Activated naive CD8-positive, alpha-beta T cell treated with anti-CD3 and anti-CD28 coated beads, Interleukin-2, amount 10 ng/mL, durations not matched to agents 7 days and 5 days (primary cell): ENCODE measurements around the gene OR2S2. TPM values are rescaled to one million over a fixed set of nuclear protein-coding genes. Genes with fewer than 3 reads are reported as not detected.
"Not testable (repeated sequence)": the region's sequence is repeated elsewhere in the genome, so short reads cannot be mapped to it uniquely, and the experiment has no call there.

Source experiments
- ATAC-seq: fragments of 150-1000 bp; cut with Tn5 transposase; one replicate; pipeline ENCODE4 v1.10.0; 2021; ENCODE audit warnings: low read depth, moderate library complexity
- POLR2A ChIA-PET: fragments of 350-600 bp; sonication (Branson Sonifier 250); formaldehyde crosslinking; loops from one replicate; lab custom pipeline; 2021; ENCODE audit warnings: antibody characterized with exemption; lab: Charles Lee
- DNase-seq: peaks from one replicate; pipeline ENCODE4 v3.0.0; 2021
- H3K27ac Mint-ChIP-seq: one replicate; pipeline ENCODE4 v1.8.0; 2022; ENCODE audit warnings: mild to moderate bottlenecking, mixed read lengths
- H3K27me3 Mint-ChIP-seq: one replicate; pipeline ENCODE4 v1.8.0; 2022; ENCODE audit warnings: mild to moderate bottlenecking, moderate library complexity, mixed read lengths
- H3K36me3 Mint-ChIP-seq: one replicate; pipeline ENCODE4 v1.8.0; 2021; ENCODE audit warnings: mild to moderate bottlenecking, mixed read lengths
- H3K4me1 Mint-ChIP-seq: one replicate; pipeline ENCODE4 v1.8.0; 2021; ENCODE audit warnings: mixed read lengths
- H3K4me3 Mint-ChIP-seq: one replicate; pipeline ENCODE4 v1.8.0; 2022; ENCODE audit warnings: mild to moderate bottlenecking, moderate library complexity, mixed read lengths
- H3K9me3 Mint-ChIP-seq: one replicate; pipeline ENCODE4 v1.8.0; 2021; ENCODE audit warnings: mixed read lengths
- total RNA-seq, 2 experiments: library from RNA; stranded (reverse); gene quantifications; one replicate each; pipeline ENCODE4 v1.2.3, GENCODE V29; 2021

OR2S2 gene
- total RNA-seq, 2 experiments from 2014 or later = not detected

DNA sequence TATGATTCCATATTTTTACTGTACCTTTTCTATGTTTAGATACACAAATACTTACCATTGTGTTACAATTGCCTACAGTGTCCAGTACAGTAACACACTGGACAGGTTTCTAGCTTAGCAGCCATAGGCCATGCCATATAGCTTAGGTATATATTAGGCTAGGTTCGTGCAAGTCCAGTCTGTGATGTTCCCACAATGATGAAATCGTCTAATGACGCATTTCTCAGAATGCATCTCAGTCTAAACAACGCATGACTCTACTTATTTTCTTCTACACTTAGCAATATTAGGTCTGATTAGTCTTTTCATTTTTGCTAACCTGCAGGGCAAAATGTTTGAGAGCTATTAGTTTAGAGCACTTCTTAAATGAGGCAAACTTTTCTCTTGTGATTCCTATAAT lies 22.7 kb downstream of the OR2S2 start:
- DNase-seq (no peak), ATAC-seq (no peak)
- POLR2A ChIA-PET = no interaction called here
- H3K4me3 Mint-ChIP-seq = no peak overlapping the region
- no peaks in the 10 kb centered on the region for H3K27me3 Mint-ChIP-seq
- H3K27ac Mint-ChIP-seq = no peak overlapping the region
- peaks cover 10% of the 10 kb centered on the region for H3K36me3 Mint-ChIP-seq
- peaks cover 30% of the 10 kb centered on the region for H3K4me1 Mint-ChIP-seq
- peaks cover 8% of the 10 kb centered on the region for H3K9me3 Mint-ChIP-seq

DNA sequence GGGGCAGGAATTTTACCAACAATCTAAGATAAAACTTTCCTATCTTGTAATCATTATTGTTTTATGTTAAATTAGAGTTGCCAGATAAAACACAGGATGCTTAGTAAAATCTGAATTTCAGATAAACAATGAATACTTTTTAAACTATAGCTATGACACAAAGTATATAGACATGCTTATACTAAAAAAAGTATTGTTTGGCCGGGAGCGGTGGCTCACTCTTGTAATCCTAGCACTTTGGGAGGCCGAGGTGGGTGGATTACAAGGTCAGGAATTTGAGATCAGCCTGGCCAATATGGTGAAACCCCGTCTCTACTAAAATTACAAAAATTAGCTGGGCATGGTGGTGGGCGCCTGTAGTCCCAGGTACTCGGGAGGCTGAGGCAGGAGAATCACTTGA lies 23.9 kb downstream of the OR2S2 start:
- H3K27ac Mint-ChIP-seq, ATAC-seq, H3K9me3 Mint-ChIP-seq, H3K4me3 Mint-ChIP-seq, POLR2A ChIA-PET, H3K27me3 Mint-ChIP-seq, DNase-seq: not testable (repeated sequence)
- peaks cover 10% of the 10 kb centered on the region for H3K36me3 Mint-ChIP-seq
- peaks cover 23% of the 10 kb centered on the region for H3K4me1 Mint-ChIP-seq

DNA sequence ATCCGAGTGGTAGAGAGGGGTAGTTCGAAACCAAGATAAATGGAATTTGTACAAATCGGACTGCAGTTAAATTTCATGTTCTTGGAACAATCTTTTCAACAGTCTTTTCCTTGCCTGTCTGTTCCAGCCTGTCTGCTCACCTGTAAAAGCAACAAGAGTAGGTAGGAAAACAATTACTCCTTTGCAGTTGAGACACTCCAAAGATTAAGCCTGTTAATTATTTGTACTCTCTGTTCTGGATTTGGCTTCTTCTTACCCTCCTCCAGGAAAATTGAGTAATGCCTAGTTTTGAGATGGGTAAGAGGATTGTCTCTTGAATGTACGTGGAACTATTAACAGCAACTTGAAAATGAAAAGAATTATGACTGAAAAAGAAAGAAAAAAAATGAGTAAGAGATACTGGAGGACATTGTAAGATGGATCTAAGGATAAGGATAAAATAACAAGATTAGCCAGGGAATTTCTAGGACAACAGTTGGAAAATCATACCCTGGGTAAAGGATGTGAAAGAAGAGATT lies 24.3 kb downstream of the OR2S2 start:
- H3K4me1 Mint-ChIP-seq = peaks cover 20% of the 10 kb centered on the region
- peaks cover 8% of the 10 kb centered on the region for H3K9me3 Mint-ChIP-seq
- DNase-seq = no peak
- peak overlapping the region; percentile 30 for H3K4me3 Mint-ChIP-seq
- POLR2A ChIA-PET = no interaction called here
- no peaks in the 10 kb centered on the region for H3K27me3 Mint-ChIP-seq
- H3K36me3 Mint-ChIP-seq = peaks cover 10% of the 10 kb centered on the region
- ATAC-seq = no peak
- H3K27ac Mint-ChIP-seq = peak overlapping the region; percentile 53

DNA sequence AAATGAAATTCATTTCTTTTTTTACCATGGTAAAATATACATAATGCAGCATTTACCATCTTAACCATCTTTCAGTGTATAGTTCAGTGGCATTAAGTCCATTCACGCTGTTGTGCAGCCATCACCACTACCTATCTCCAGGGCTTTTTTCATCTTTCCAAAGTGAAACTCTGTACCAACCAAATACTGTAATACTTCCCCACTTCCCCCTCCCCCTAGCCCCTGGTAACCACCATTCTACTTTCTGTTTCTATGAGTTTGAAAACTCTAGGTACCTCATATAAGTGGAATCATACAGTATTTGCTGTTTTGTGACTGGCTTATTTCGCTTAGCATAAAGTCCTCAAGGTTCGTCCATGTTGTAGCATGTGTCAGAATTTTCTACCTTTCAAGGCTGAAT lies 25.2 kb downstream of the OR2S2 start:
- H3K4me3 Mint-ChIP-seq = no peak overlapping the region
- peaks cover 17% of the 10 kb centered on the region for H3K4me1 Mint-ChIP-seq
- H3K27ac Mint-ChIP-seq = peak overlapping the region; percentile 65

DNA sequence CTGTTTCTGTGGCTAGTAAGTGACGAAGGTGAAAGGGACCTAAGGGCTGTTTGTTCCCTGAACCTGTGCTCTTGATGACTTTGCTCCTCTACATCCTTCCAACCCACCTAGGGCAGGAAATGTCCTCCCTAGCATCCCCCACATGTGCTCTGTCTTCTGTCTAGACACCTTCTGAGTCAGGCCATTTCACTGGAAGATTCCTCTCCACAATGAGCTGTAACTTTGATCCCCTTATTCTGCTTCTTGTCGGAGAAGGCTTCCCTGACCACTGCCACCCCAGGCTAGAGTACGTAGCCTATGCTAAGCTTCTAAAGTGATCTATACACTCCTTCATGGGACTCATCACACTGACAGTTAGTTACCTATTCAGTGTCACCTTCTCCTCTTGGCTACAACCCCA lies 27.0 kb downstream of the OR2S2 start:
- POLR2A ChIA-PET = no interaction called here
- ATAC-seq = no peak

More for the DNA sequence above, 25.2 kb downstream of the OR2S2 start:
- POLR2A ChIA-PET = interaction anchor here (0.6 kb wide), 1 partner anchor 13 kb away, joined by 4 read pairs; no protein-coding TSS in a partner anchor
- ATAC-seq = peak; percentile 86
- DNase-seq = no peak
- Mint-ChIP-seq H3K27me3 (no peaks in the 10 kb centered on the region), H3K9me3 (peaks cover 8% of the 10 kb centered on the region), H3K36me3 (peaks cover 10% of the 10 kb centered on the region)

GRCh38 chr9:35930521-35930920 lies 27.4 kb downstream of the OR2S2 start:
- POLR2A ChIA-PET = no interaction called here
- ATAC-seq (no peak), DNase-seq (no peak)
- Mint-ChIP-seq H3K4me3 (no peak overlapping the region), H3K27me3 (no peaks in the 10 kb centered on the region), H3K36me3 (peaks cover 1% of the 10 kb centered on the region), H3K27ac (no peak overlapping the region), H3K4me1 (peaks cover 11% of the 10 kb centered on the region), H3K9me3 (no peaks in the 10 kb centered on the region)

More for the DNA sequence above, 27.0 kb downstream of the OR2S2 start:
- no peak overlapping the region for H3K27ac Mint-ChIP-seq
- H3K36me3 Mint-ChIP-seq = peaks cover 1% of the 10 kb centered on the region
- no peaks in the 10 kb centered on the region for H3K9me3 Mint-ChIP-seq
- DNase-seq = no peak
- H3K4me1 Mint-ChIP-seq = peaks cover 11% of the 10 kb centered on the region
- no peaks in the 10 kb centered on the region for H3K27me3 Mint-ChIP-seq
- H3K4me3 Mint-ChIP-seq = no peak overlapping the region

GRCh38 chr9:35929453-35929718 lies 28.6 kb downstream of the OR2S2 start:
- H3K4me1 Mint-ChIP-seq = peaks cover 11% of the 10 kb centered on the region
- H3K27ac Mint-ChIP-seq = no peak overlapping the region
- H3K9me3 Mint-ChIP-seq = no peaks in the 10 kb centered on the region
- no peak for DNase-seq
- no peak overlapping the region for H3K4me3 Mint-ChIP-seq
- POLR2A ChIA-PET = interaction anchor here (0.7 kb wide), 1 partner anchor 27 kb away, joined by 3 read pairs; no protein-coding TSS in a partner anchor
- no peaks in the 10 kb centered on the region for H3K27me3 Mint-ChIP-seq
- ATAC-seq = no peak
- H3K36me3 Mint-ChIP-seq = no peaks in the 10 kb centered on the region

DNA sequence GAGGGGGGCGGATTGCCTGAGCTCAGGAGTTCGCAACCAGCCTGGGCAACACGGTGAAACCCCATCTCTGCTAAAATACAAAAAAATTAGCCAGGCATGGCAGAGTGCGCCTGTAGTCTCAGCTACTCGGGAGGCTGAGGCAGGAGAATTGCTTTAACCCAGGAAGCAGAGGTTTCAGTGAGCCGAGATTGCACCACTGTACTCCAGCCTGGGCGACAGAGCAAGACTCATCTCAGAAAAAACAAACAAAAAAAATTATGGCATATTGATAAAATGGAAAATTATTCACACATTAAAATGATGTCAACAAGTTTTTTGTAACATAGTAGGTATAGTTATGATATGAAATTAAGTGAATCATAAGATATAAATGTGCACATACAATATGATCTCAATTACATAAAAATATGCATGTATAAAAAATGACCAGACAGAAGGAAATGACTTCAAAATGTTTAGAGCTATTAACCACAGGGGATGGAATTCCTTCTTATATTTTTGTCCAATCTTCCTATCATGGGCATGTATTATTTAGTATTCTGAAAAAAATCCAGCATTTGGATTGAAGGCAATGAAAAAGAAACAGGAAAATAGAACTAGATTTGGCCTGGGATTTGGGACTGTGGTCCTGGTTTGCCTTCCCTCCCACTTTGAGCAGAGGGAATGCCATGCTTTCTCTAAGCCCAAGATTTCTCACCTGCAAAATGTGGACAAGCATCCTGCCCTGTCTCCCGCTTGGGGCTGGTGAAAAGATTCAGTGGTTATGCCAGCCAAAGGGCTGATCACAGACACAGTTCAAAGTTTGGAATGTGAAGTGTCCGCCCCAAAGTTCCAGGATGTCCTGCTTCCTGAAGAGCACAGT lies 29.1 kb downstream of the OR2S2 start:
- Mint-ChIP-seq H3K4me1 (peaks cover 13% of the 10 kb centered on the region), H3K9me3 (no peaks in the 10 kb centered on the region), H3K27me3 (no peaks in the 10 kb centered on the region), H3K36me3 (no peaks in the 10 kb centered on the region), H3K27ac (no peak overlapping the region), H3K4me3 (no peak overlapping the region)
- POLR2A ChIA-PET = no interaction called here
- no peak for DNase-seq
- no peak for ATAC-seq

DNA sequence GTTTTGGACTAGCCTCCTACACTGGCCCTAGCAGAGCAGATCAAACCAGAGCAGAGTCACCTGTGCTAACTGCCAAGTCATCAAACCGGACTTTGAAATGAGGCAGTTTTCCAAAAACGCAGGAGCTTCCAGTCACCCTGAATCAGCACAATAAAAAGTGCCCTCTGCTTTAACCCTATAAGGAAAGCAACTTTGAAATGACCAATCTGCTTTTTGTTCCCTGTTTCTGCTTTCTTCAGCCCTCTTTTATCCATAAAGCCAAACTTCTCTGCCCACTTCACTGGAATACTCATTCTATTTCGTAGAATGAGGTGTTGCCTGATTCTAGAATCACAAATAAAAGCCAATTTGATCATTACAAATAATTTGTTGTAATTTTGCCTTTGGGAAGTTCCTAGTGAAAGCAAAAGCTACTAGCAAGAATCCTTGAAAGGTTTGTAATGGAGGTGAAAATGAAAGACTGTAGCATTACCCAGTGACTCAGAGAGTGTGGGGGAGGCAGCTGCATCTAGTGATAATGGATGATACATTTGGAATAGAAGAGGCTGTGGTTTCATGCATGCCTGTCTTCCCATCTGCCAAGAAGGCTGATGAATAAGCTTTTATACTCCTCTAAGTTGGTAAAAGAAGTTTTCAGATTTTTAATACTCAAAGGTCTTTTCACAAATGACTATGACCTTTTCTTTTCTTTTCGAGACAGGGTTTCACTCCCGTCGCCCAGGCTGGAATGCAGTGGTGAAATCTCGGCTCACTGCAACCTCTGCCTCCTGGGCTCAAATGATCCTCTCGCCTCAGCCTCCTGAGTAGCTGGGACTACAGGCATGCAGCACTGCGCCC lies 33.8 kb downstream of the OR2S2 start:
- H3K4me1 Mint-ChIP-seq = peaks cover 2% of the 10 kb centered on the region
- H3K9me3 Mint-ChIP-seq = no peaks in the 10 kb centered on the region
- no peak overlapping the region for H3K4me3 Mint-ChIP-seq
- DNase-seq (no peak), ATAC-seq (no peak)
- POLR2A ChIA-PET = no interaction called here
- no peak overlapping the region for H3K27ac Mint-ChIP-seq
- no peaks in the 10 kb centered on the region for H3K36me3 Mint-ChIP-seq
- no peaks in the 10 kb centered on the region for H3K27me3 Mint-ChIP-seq

DNA sequence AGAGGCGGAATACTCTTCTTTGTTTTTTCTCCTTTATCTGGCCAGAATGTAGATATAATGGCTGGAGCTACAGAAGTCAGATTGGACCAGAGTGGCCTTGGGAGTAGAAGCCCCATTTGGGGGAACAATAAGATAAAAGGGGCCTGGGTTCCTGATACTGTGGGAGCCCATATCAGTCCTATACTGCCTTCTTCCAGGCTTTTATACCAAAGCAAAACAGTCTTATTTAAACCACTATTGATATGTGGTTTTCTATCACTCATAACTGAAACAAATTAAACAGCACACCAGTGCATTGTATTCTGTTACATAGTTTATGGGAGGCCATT lies 34.4 kb downstream of the OR2S2 start:
- POLR2A ChIA-PET = no interaction called here
- no peak for ATAC-seq

GRCh38 chr9:35920051-35920620 lies 37.8 kb downstream of the OR2S2 start:
- ATAC-seq (no peak), DNase-seq (no peak)
- H3K27ac Mint-ChIP-seq = no peak overlapping the region
- H3K4me1 Mint-ChIP-seq = peaks cover 2% of the 10 kb centered on the region
- POLR2A ChIA-PET = interaction anchor here (0.7 kb wide), 1 partner anchor 111 kb away, joined by 3 read pairs; no protein-coding TSS in a partner anchor
- no peak overlapping the region for H3K4me3 Mint-ChIP-seq
- no peaks in the 10 kb centered on the region for H3K36me3 Mint-ChIP-seq
- H3K9me3 Mint-ChIP-seq = no peaks in the 10 kb centered on the region
- H3K27me3 Mint-ChIP-seq = no peaks in the 10 kb centered on the region

More for the DNA sequence above, 34.4 kb downstream of the OR2S2 start:
- no peak overlapping the region for H3K27ac Mint-ChIP-seq
- no peaks in the 10 kb centered on the region for H3K27me3 Mint-ChIP-seq
- H3K36me3 Mint-ChIP-seq = no peaks in the 10 kb centered on the region
- H3K4me3 Mint-ChIP-seq = no peak overlapping the region
- H3K9me3 Mint-ChIP-seq = no peaks in the 10 kb centered on the region
- H3K4me1 Mint-ChIP-seq = peaks cover 2% of the 10 kb centered on the region
- no peak for DNase-seq

- DNase-seq (no peak), ATAC-seq (no peak)
- H3K4me1 Mint-ChIP-seq = peaks cover 2% of the 10 kb centered on the region
- H3K27ac Mint-ChIP-seq = no peak overlapping the region
- H3K36me3 Mint-ChIP-seq = no peaks in the 10 kb centered on the region
- POLR2A ChIA-PET = no interaction called here
- no peaks in the 10 kb centered on the region for H3K27me3 Mint-ChIP-seq
- no peaks in the 10 kb centered on the region for H3K9me3 Mint-ChIP-seq
- H3K4me3 Mint-ChIP-seq = no peak overlapping the region
These were observed 38.5 kb downstream of the OR2S2 start for GRCh38 chr9:35919212-35920008.

DNA sequence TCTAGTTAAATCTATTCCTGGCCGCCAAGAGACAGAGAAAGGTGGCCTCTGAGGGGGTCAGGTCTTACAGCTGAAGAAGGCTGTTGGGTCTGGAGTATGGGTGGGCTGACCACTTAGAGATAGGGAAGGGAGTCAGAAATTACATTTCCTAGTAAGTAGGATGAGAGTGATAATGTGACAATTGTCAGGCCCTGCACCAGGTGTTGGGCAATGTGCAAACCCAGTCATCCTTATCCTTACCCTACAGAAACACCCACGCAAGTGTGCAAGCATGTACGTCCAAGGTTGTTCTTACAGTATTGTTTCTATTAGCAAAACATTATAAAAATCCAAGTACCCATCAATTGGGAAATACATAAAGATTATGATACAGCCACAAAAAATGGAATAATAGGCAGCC lies 39.2 kb downstream of the OR2S2 start:
- no peaks in the 10 kb centered on the region for H3K27me3 Mint-ChIP-seq
- ATAC-seq = no peak
- no peak overlapping the region for H3K4me3 Mint-ChIP-seq
- no peaks in the 10 kb centered on the region for H3K4me1 Mint-ChIP-seq
- DNase-seq = no peak
- H3K36me3 Mint-ChIP-seq = no peaks in the 10 kb centered on the region
- H3K9me3 Mint-ChIP-seq = no peaks in the 10 kb centered on the region
- POLR2A ChIA-PET = no interaction called here
- no peak overlapping the region for H3K27ac Mint-ChIP-seq
